ENCODE data around the gene TEX10.

TEX10 gene

DNA sequence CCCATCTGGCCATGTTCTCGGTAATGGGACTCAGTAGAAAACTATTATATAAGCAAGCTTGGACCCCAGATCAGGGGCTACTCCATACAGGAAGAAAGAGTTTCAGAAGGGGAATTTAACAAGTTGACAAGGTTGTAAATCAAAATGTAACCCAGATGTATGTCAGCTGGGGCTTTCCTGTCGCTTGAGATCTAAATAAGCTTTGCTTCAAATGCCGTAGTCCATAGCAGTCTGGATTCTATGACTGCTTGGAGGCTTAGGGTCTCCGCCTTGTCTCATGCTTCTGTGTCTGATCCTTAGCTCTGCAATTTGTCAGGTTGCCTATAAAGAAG, 70.4 kb downstream of the TEX10 start:
- no peak for DNase-seq

DNA sequence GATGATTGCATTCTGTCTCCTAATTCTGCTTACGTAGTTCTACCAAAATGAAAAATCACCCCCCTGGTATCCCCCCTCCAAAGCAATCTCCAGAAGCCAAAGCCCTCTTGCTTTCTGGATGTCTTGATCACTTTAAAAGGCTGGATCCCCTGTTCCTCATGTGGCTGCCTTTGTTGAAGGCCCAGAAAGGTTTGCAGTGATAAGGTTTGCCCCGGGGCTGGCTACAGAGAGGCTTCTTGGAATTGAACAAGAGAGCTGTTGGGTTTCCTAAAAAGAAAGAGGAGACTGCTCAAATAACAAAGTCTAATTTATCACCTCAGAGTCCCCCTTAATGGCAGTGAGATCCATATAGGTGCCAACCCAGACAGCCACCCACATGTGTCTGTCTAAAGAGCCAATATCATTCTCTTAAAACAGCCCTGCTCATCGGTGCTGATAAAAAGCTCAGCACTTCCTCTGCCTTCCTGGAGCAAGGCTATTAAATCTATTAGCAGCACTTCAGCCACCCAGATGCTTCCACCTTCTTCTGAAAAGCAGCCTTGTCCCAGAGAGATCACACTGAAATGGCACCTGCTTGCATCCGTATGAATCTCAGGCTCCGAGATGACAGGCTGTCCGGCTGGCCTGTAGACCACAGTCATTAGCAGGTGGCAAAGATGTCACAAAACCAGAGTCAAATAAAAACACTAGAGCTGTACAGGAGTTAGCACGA, 70.9 kb downstream of the TEX10 start:
- DNase-seq: no peak

DNA sequence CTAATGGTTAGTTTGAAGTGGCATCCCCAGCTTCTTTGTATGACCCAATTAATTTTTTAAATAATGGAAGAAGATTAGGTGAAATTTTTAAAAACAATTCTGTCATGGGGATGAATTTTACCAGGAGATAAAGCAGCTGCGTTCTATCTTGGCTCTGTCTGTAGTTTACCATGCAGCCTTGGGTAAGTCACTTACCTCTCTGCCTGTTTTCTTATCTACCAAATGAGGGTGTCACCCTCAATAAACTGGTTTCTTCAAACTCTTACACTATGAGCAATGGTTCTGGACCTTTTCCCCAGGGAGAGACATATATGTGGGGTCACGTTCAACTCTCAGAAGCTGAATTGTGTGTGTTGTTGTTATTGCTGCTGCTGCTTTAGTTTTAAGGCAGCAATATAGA, 71.7 kb downstream of the TEX10 start:
- no peak for DNase-seq

DNA sequence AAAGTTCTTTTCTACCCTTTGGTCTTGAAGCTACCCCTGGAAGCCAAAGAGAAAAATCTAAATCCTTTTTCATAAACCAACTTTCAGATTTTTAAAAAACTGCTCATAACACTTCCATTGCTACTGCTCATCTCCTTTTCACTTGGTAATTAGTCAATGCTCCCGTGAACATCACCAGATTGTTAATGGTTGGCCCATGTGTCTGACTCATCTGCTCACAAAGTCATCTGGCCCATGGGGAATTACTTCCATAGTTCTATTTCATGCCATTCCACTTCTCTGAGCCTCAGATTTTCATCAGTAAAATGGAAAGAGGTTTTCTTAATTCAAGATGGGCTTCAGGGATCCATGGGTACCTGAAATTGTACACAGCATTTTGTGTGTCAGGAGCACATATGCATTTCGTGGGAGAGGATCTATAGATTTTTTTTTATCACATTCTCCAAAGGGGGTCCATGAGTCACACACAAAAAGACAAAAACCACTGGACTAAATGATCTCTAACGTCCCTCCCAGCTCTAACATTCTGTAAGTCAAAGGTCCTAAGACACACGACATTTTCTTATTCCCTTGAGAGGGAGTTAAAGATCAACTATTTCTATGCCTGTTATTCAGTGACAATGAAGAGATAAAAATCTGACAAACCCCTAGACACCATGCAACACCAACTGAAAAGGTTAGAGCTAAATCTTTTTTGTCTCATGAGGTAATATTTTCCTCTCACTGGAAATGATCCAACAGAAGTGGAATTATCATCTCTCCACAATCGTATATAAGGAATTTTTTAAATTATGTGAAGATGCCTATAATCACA, 75.4 kb downstream of the TEX10 start:
- DNase-seq: no peak

DNA sequence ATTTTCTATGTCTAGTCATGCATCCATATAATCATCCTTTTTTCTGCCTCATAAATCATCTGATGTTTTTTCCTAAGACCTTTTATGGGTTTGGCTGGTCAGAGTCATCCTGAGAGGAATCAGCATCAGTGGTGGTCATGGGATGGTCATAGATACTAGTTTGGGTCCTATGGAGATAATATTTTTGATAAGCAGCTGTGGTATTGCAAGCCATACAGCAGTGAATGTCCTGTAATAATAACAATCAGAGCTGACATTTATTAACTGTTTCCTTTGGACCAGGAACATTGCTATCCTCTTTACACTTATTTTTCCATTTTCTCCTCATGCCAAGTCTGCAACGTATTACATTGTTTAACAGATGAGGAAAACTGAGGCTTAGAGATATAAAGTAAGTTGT, 83.1 kb downstream of the TEX10 start:
- no peak for DNase-seq

DNA sequence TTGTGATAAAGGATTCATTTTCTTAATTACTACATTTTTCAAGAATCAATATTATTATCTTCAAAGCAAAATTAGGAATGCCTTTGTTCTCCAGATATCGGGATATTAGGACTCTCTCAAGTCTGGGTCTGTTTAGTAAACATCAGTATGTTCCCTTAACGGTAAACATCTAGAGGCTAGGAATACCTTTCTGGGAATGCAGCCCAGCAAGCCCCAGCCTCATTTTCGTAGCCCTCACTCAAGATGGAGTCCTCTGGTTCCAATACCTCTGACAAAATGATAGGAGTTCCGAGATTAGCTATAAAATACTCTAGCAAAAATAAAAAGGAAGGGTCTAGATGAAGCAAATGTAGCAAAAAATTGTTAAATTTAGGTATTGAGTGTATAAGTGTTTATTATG, 84.5 kb downstream of the TEX10 start:
- DNase-seq: no peak

DNA sequence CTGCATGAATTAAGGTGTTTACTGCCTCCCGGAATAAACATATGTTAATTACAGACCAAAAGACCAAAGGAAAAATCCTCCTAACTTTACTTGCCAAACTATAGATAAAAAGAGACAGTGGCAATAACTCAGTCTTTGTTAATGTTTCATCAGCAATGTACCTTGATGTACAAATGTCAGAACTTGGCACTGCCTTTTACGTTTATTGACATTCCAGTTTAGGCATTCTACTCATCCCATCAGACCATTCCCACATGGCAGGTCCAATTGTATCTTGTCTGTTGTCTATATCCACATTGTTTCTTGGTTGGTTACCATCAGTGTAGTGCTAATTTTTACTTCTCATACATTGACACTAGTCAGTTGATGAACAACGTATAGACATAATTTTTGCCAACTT, 85.5 kb downstream of the TEX10 start:
- no peak for DNase-seq

Data from inflammatory macrophage treated with lipopolysaccharide for 1 hour (primary cell).